IPS DF 19.7 (cell line): ENCODE measurements around the gene SFXN4.
"Not testable (repeated sequence)": the region's sequence is repeated elsewhere in the genome, so short reads cannot be mapped to it uniquely, and the experiment has no call there.

Experiments
- DNase-seq: peaks from one replicate; pipeline ENCODE4 v3.0.0-alpha.2; 2013; ENCODE audit warnings: low read depth, low spot score

The SFXN4 gene

GRCh38 chr10:119190954-119191785 lies 25.7 kb upstream of the SFXN4 start:
- DNase-seq, result no peak

GRCh38 chr10:119190353-119190752 lies 24.8 kb upstream of the SFXN4 start:
- no peak for DNase-seq

GRCh38 chr10:119189811-119190282 lies 24.3 kb upstream of the SFXN4 start:
- DNase-seq, result no peak

- no peak for DNase-seq
Measured at GRCh38 chr10:119183664-119184412, 18.3 kb upstream of the SFXN4 start.

GRCh38 chr10:119180850-119181400 lies 15.4 kb upstream of the SFXN4 start:
- DNase-seq, result not testable (repeated sequence)

GRCh38 chr10:119178372-119179119 lies 13.0 kb upstream of the SFXN4 start, which contains the start of gene PRDX3:
Gene PRDX3 (minus strand): TSS chr10:119178812. CDS start chr10:119178790, 22 bp downstream.
- DNase-seq, result peak; percentile 57

- no peak for DNase-seq
Measured at GRCh38 chr10:119177708-119178371, 12.3 kb upstream of the SFXN4 start.

GRCh38 chr10:119176166-119176565 lies 10.7 kb upstream of the SFXN4 start:
- no peak for DNase-seq

GRCh38 chr10:119174109-119174508 lies 8.6 kb upstream of the SFXN4 start:
- DNase-seq, result no peak

GRCh38 chr10:119167041-119167440 lies 1.5 kb upstream of the SFXN4 start:
- DNase-seq, result no peak

GRCh38 chr10:119166564-119166963 lies 1.1 kb upstream of the SFXN4 start:
- DNase-seq, result no peak

- no peak for DNase-seq
Measured at GRCh38 chr10:119166118-119166500, 595 bp upstream of the SFXN4 start.

- DNase-seq, result no peak
Measured at GRCh38 chr10:119162452-119163092, 2.9 kb downstream of the SFXN4 start.

GRCh38 chr10:119161680-119162451 lies 3.6 kb downstream of the SFXN4 start:
- DNase-seq, result no peak

- no peak for DNase-seq
Measured at GRCh38 chr10:119159332-119159731, 6.2 kb downstream of the SFXN4 start.

GRCh38 chr10:119153661-119154060 lies 11.9 kb downstream of the SFXN4 start:
- no peak for DNase-seq

- DNase-seq, result no peak
Measured at GRCh38 chr10:119153041-119153440, 12.5 kb downstream of the SFXN4 start.

- not testable (repeated sequence) for DNase-seq
Measured at GRCh38 chr10:119151601-119152000, 13.9 kb downstream of the SFXN4 start.

GRCh38 chr10:119149729-119150128 lies 15.8 kb downstream of the SFXN4 start:
- no peak for DNase-seq

- DNase-seq, result no peak
Measured at GRCh38 chr10:119149157-119149556, 16.4 kb downstream of the SFXN4 start.
